K562 (cell line): Measurements from ENCODE around the gene IL6R. TPM values are rescaled to one million over a fixed set of nuclear protein-coding genes. Genes with fewer than 3 reads are reported as not detected.

Source experiments
- CBFA2T2 ChIP-seq: fragments of 450-650 bp; conservative IDR thresholded peaks from 2 replicates; pipeline ENCODE4 v1.6.1; 2017; ENCODE audit warnings: mild to moderate bottlenecking
- CREB1 ChIP-seq, 2 experiments: sonication (generic) in 1 of 2; formaldehyde crosslinking in 1 of 2; IDR thresholded peaks; 2 replicates each; pipeline versions ENCODE4 v1.6.1 to v1.8.0; 2012 to 2022; ENCODE audit warnings: inconsistent platforms in 1 of 2, mild to moderate bottlenecking in 1 of 2, missing genetic modification reagents in 1 of 2, moderate library complexity in 1 of 2
- E2F3 ChIP-seq: fragments of 250-450 bp; sonication (Bioruptor Pico); IDR thresholded peaks from 2 replicates; pipeline ENCODE4 v1.4.0; 2020; ENCODE audit warnings: mild to moderate bottlenecking
- GTF2E2 ChIP-seq: fragments of 200-800 bp; sonication (Bioruptor generic); IDR thresholded peaks from 2 replicates; pipeline ENCODE4 v1.6.1; 2016; ENCODE audit warnings: missing genetic modification characterization, missing compliant biosample characterization
- KLF16 ChIP-seq: IDR thresholded peaks from 2 replicates; pipeline ENCODE4 v1.6.1; 2016; ENCODE audit warnings: antibody characterized with exemption
- MBD2 ChIP-seq: sonication (generic); IDR thresholded peaks from 2 replicates; pipeline ENCODE4 v1.6.1; 2016; ENCODE audit warnings: low read depth, borderline replicate concordance
- MEF2D ChIP-seq: conservative IDR thresholded peaks from 2 replicates; pipeline ENCODE4 v1.6.1; 2016; ENCODE audit warnings: low read depth, missing genetic modification characterization, missing compliant biosample characterization
- PRPF4 ChIP-seq: fragments of 200-400 bp; formaldehyde crosslinking; IDR thresholded peaks from one replicate; pipeline ENCODE4 v1.6.1; 2017; ENCODE audit warnings: low read length, low read depth, mild to moderate bottlenecking; ENCODE audit not compliant: insufficient read depth, poor library complexity, severe bottlenecking
- RAD21 ChIP-seq, 2 experiments: fragments of 250-450 bp in 1 of 2; fragments of 450-650 bp in 1 of 2; sonication (Bioruptor Pico) in 1 of 2; formaldehyde crosslinking in 1 of 2; IDR thresholded peaks in 1 of 2; conservative IDR thresholded peaks in 1 of 2; 2 replicates each; pipeline versions ENCODE4 v1.4.0 to v1.8.0; 2020 to 2022; ENCODE audit warnings: mild to moderate bottlenecking in 2 of 2, moderate library complexity in 1 of 2
- SMC3 ChIP-seq: conservative IDR thresholded peaks from 2 replicates; pipeline ENCODE4 v1.6.1; 2011; ENCODE audit warnings: low read depth, low read length, improper control_type of control experiment; ENCODE audit not compliant: insufficient read depth
- polyA plus RNA-seq, 8 experiments: library from polyadenylated mRNA; depleted of rRNA in 4 of 8; stranded (reverse) in 5 of 8; unstranded in 3 of 8; fragments of >200 nt; fragmentation: Nextera tagmentation in 2 of 8; fragmentation: Illumina TruSeq in 1 of 8; extraction: Ambion mirVana in 2 of 8; extraction: Trizol in 1 of 8; gene quantifications; 2 replicates each; pipeline versions ENCODE4 v1.2.1 to v1.2.3, GENCODE V29; 2011 to 2014; ENCODE audit warnings: inconsistent platforms in 1 of 8, missing spikeins in 1 of 8
- total RNA-seq, 7 experiments: library from RNA; depleted of rRNA in 6 of 7; stranded (reverse); fragments of >200 nt in 6 of 7; fragmentation: Illumina TruSeq in 2 of 7; extraction: Trizol in 2 of 7; gene quantifications; 2 replicates each; pipeline versions ENCODE4 v1.2.1 to v1.2.3, GENCODE V29; 2011 to 2021; ENCODE audit warnings: low replicate concordance in 1 of 7
- TF ChIP-seq, protein P1 (sequence below), 2 experiments: fragments of 450-650 bp; formaldehyde crosslinking in 1 of 2; IDR thresholded peaks; 2 replicates each; pipeline versions ENCODE4 v1.4.0 to v1.6.1; 2014 to 2020; ENCODE audit warnings: mild to moderate bottlenecking in 2 of 2, borderline replicate concordance in 1 of 2, low read depth in 1 of 2
- TF ChIP-seq, protein P2 (sequence below): IDR thresholded peaks from 2 replicates; pipeline ENCODE4 v1.6.1; 2011; ENCODE audit warnings: borderline replicate concordance, low read depth, mild to moderate bottlenecking, moderate library complexity, low read length; ENCODE audit not compliant: insufficient read depth, poor library complexity, severe bottlenecking
- TF ChIP-seq, protein P3 (sequence below): fragments of 200-400 bp; formaldehyde crosslinking; IDR thresholded peaks from 2 replicates; pipeline ENCODE4 v1.6.1; 2017; ENCODE audit warnings: mild to moderate bottlenecking, low read depth, low read length, moderate library complexity

The IL6R gene
- total and polyA plus RNA-seq, 9 of the 15 experiments (the other 6 are each of a cell fraction or from before 2014, with no cell fraction given) = 0.05 to 1.1 (median 0.11) TPM; not detected in 2

DNA sequence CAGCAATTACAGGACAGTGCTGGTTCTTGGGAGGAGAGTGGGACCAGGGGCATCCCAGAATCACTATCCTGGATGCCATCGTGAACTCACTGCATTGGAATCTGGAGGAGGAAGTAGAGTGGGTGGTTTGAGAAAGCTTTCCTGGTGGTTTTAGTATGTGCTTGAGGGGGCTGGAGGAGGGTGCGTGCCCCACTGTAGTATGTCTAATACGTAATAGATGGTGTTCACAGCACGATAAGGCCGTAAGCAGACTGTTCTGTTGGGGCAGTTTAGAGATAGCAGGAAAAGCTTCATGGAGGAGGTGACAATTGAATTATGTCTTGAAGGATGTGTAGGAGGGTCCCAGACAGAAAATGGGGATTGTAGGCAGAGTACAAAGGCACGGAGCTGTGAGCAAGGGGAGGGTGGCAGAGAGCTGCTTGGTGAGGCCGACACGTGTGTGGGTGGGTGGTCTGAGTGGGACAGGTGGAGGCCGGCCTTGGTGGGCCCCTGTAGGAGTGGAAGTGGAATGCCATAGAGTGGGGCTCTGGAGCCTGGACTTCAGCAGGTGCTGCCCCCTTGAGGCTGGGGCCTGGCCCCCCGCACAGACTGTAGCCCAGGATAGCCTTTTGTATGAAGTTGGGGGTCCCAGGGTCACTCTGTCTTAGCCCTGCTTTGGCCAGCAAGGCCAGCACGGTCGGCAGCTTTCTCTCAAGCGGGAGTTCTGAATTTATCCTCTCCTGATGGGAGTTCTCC, 37.0 kb downstream of the IL6R start (continued):
- TF ChIP-seq, protein P1, sequence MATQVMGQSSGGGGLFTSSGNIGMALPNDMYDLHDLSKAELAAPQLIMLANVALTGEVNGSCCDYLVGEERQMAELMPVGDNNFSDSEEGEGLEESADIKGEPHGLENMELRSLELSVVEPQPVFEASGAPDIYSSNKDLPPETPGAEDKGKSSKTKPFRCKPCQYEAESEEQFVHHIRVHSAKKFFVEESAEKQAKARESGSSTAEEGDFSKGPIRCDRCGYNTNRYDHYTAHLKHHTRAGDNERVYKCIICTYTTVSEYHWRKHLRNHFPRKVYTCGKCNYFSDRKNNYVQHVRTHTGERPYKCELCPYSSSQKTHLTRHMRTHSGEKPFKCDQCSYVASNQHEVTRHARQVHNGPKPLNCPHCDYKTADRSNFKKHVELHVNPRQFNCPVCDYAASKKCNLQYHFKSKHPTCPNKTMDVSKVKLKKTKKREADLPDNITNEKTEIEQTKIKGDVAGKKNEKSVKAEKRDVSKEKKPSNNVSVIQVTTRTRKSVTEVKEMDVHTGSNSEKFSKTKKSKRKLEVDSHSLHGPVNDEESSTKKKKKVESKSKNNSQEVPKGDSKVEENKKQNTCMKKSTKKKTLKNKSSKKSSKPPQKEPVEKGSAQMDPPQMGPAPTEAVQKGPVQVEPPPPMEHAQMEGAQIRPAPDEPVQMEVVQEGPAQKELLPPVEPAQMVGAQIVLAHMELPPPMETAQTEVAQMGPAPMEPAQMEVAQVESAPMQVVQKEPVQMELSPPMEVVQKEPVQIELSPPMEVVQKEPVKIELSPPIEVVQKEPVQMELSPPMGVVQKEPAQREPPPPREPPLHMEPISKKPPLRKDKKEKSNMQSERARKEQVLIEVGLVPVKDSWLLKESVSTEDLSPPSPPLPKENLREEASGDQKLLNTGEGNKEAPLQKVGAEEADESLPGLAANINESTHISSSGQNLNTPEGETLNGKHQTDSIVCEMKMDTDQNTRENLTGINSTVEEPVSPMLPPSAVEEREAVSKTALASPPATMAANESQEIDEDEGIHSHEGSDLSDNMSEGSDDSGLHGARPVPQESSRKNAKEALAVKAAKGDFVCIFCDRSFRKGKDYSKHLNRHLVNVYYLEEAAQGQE (IDR thresholded peaks at IDR 0.05; ENCODE audit: borderline replicate concordance) = peak; percentile 12; the same call in 1 of the 2 replicates
- TF ChIP-seq, protein P1 (CRISPR knock-in tag; IDR thresholded peaks at IDR 0.05; ENCODE audit: low read depth) = no peak
- TF ChIP-seq, protein P2, sequence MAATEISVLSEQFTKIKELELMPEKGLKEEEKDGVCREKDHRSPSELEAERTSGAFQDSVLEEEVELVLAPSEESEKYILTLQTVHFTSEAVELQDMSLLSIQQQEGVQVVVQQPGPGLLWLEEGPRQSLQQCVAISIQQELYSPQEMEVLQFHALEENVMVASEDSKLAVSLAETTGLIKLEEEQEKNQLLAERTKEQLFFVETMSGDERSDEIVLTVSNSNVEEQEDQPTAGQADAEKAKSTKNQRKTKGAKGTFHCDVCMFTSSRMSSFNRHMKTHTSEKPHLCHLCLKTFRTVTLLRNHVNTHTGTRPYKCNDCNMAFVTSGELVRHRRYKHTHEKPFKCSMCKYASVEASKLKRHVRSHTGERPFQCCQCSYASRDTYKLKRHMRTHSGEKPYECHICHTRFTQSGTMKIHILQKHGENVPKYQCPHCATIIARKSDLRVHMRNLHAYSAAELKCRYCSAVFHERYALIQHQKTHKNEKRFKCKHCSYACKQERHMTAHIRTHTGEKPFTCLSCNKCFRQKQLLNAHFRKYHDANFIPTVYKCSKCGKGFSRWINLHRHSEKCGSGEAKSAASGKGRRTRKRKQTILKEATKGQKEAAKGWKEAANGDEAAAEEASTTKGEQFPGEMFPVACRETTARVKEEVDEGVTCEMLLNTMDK = peak; percentile 75
- TF ChIP-seq PRPF4 = no peak
- no peak for TF ChIP-seq GTF2E2 (tag)
- TF ChIP-seq KLF16 = 0 out of 2 replicates have a peak, but pooled peaks have one; percentile 11
- peak; percentile 76 for TF ChIP-seq CBFA2T2
- TF ChIP-seq RAD21 (CRISPR knock-in tag; conservative IDR thresholded peaks at IDR 0.05 in 1 of 2, IDR thresholded peaks at IDR 0.05 in 1 of 2) = peak in 1 of 2 experiments; percentile 52; a peak in 2 of 4 replicates
- peak; percentile 34; the same call in 1 of the 2 replicates for TF ChIP-seq CREB1 (IDR thresholded peaks at IDR 0.05)
- no peak for TF ChIP-seq CREB1 (CRISPR knock-in tag; IDR thresholded peaks at IDR 0.05)
- no peak for TF ChIP-seq E2F3 (CRISPR knock-in tag)
- TF ChIP-seq MEF2D = no peak
- TF ChIP-seq, protein P3, sequence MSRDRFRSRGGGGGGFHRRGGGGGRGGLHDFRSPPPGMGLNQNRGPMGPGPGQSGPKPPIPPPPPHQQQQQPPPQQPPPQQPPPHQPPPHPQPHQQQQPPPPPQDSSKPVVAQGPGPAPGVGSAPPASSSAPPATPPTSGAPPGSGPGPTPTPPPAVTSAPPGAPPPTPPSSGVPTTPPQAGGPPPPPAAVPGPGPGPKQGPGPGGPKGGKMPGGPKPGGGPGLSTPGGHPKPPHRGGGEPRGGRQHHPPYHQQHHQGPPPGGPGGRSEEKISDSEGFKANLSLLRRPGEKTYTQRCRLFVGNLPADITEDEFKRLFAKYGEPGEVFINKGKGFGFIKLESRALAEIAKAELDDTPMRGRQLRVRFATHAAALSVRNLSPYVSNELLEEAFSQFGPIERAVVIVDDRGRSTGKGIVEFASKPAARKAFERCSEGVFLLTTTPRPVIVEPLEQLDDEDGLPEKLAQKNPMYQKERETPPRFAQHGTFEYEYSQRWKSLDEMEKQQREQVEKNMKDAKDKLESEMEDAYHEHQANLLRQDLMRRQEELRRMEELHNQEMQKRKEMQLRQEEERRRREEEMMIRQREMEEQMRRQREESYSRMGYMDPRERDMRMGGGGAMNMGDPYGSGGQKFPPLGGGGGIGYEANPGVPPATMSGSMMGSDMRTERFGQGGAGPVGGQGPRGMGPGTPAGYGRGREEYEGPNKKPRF = no peak
- 0 out of 2 replicates have a peak, but pooled peaks have one; percentile 12 for TF ChIP-seq SMC3
- TF ChIP-seq MBD2 = no peak
